ENCODE data around the gene TRPM5.

The TRPM5 gene

GRCh38 chr11:2448661-2449547 lies 4.6 kb upstream of the TRPM5 start:
- DNase-seq: no peak
- TF ChIP-seq EZH2phosphoT487 (IDR thresholded peaks at IDR 0.05; ENCODE audit: low read length) (no peak), CTCF (IDR thresholded peaks at IDR 0.05; ENCODE audit: low read length) (no peak), EZH2 (optimal IDR thresholded peaks at IDR 0.05; ENCODE audit: low read depth, low read length) (no peak)
- no peak overlapping the region for H3K27ac ChIP-seq (ENCODE audit: low read length)
- H3K9ac ChIP-seq (ENCODE audit: low read length): no peak overlapping the region
- H4K20me1 ChIP-seq (ENCODE audit: insufficient read depth, low read length): no peaks in the 10 kb centered on the region
- H3K4me2 ChIP-seq (ENCODE audit: low read depth, low read length): no peak overlapping the region
- no peak overlapping the region for H2AFZ ChIP-seq (ENCODE audit: low read length)
- H3K9me2 ChIP-seq (replicated peaks; ENCODE audit: insufficient read depth, low read length): no peaks in the 10 kb centered on the region
- H3K79me2 ChIP-seq (ENCODE audit: low read length): peaks cover 56% of the 10 kb centered on the region
- no peaks in the 10 kb centered on the region for H3K27me3 ChIP-seq (replicated peaks; ENCODE audit: insufficient read depth, low read length)
- no peaks in the 10 kb centered on the region for H3F3A ChIP-seq (ENCODE audit: insufficient read depth, low read length)
- no peaks in the 10 kb centered on the region for H3K36me3 ChIP-seq (replicated peaks; ENCODE audit: insufficient read depth, low read length)
- no peak overlapping the region for H3K4me3 ChIP-seq (ENCODE audit: low read length)
- peaks cover 14% of the 10 kb centered on the region for H3K4me1 ChIP-seq (ENCODE audit: low read length)
- H3K9me3 ChIP-seq (replicated peaks; ENCODE audit: insufficient read depth, low read length): no peaks in the 10 kb centered on the region

GRCh38 chr11:2447951-2448650 lies 3.8 kb upstream of the TRPM5 start:
- Histone ChIP-seq H3K4me2 (ENCODE audit: low read depth, low read length) (no peak overlapping the region), H3K27me3 (replicated peaks; ENCODE audit: insufficient read depth, low read length) (peaks cover 5% of the 10 kb centered on the region; the same call in 1 of the 2 replicates), H3K27ac (ENCODE audit: low read length) (no peak overlapping the region)

More at GRCh38 chr11:2447951-2448650, 3.8 kb upstream of the TRPM5 start:
- H3K9ac ChIP-seq (ENCODE audit: low read length): no peak overlapping the region
- no peaks in the 10 kb centered on the region for H3K36me3 ChIP-seq (replicated peaks; ENCODE audit: insufficient read depth, low read length)
- no peak overlapping the region for H2AFZ ChIP-seq (ENCODE audit: low read length)
- peaks cover under 1% of the 10 kb centered on the region; the same call in 1 of the 2 replicates for H3F3A ChIP-seq (ENCODE audit: insufficient read depth, low read length)
- H4K20me1 ChIP-seq (ENCODE audit: insufficient read depth, low read length): no peaks in the 10 kb centered on the region
- peaks cover 56% of the 10 kb centered on the region for H3K79me2 ChIP-seq (ENCODE audit: low read length)
- no peaks in the 10 kb centered on the region for H3K9me2 ChIP-seq (replicated peaks; ENCODE audit: insufficient read depth, low read length)
- no peaks in the 10 kb centered on the region for H3K9me3 ChIP-seq (replicated peaks; ENCODE audit: insufficient read depth, low read length)
- no peak for DNase-seq
- peaks cover 14% of the 10 kb centered on the region for H3K4me1 ChIP-seq (ENCODE audit: low read length)
- H3K4me3 ChIP-seq (ENCODE audit: low read length): no peak overlapping the region
- TF ChIP-seq EZH2phosphoT487 (IDR thresholded peaks at IDR 0.05; ENCODE audit: low read length) (no peak), EZH2 (optimal IDR thresholded peaks at IDR 0.05; ENCODE audit: low read depth, low read length) (no peak), CTCF (IDR thresholded peaks at IDR 0.05; ENCODE audit: low read length) (no peak)

Measured in MM.1S (cell line).